GM12874 (cell line): ENCODE data around the gene AIG1.

Experiments used
- CTCF ChIP-seq: IDR thresholded peaks from 2 replicates; pipeline ENCODE4 v1.5.1; 2011; ENCODE audit warnings: low read depth, mild to moderate bottlenecking, control low read depth, low read length, moderate library complexity; ENCODE audit not compliant: insufficient read depth

AIG1 gene

GRCh38 chr6:143286251-143286795, 225.6 kb downstream of the AIG1 start:
- no peak for TF ChIP-seq CTCF

GRCh38 chr6:143288923-143289322, 228.2 kb downstream of the AIG1 start:
- no peak for TF ChIP-seq CTCF

GRCh38 chr6:143290206-143290605, 229.5 kb downstream of the AIG1 start:
- no peak for TF ChIP-seq CTCF

GRCh38 chr6:143293523-143293922, 232.8 kb downstream of the AIG1 start:
- no peak for TF ChIP-seq CTCF

GRCh38 chr6:143294265-143294860, 233.7 kb downstream of the AIG1 start:
- TF ChIP-seq CTCF, result no peak

GRCh38 chr6:143295932-143296331, 235.2 kb downstream of the AIG1 start:
- no peak for TF ChIP-seq CTCF

- TF ChIP-seq CTCF, result no peak
These were observed 237.4 kb downstream of the AIG1 start for GRCh38 chr6:143298071-143298470.
